IPS-18c (cell line): Measurements from ENCODE around the gene PRDM2.

Experiments used
- H3K4me3 ChIP-seq: 2 replicates; pipeline ENCODE4 v1.7.0; 2013; ENCODE audit warnings: low read depth, mild to moderate bottlenecking, low read length, moderate library complexity; ENCODE audit not compliant: insufficient read depth
- H3K9me3 ChIP-seq: one replicate; pipeline ENCODE4 v1.6.1; 2013; ENCODE audit warnings: mild to moderate bottlenecking, low read length, moderate library complexity; ENCODE audit not compliant: control insufficient read depth, insufficient read depth

PRDM2 gene

DNA sequence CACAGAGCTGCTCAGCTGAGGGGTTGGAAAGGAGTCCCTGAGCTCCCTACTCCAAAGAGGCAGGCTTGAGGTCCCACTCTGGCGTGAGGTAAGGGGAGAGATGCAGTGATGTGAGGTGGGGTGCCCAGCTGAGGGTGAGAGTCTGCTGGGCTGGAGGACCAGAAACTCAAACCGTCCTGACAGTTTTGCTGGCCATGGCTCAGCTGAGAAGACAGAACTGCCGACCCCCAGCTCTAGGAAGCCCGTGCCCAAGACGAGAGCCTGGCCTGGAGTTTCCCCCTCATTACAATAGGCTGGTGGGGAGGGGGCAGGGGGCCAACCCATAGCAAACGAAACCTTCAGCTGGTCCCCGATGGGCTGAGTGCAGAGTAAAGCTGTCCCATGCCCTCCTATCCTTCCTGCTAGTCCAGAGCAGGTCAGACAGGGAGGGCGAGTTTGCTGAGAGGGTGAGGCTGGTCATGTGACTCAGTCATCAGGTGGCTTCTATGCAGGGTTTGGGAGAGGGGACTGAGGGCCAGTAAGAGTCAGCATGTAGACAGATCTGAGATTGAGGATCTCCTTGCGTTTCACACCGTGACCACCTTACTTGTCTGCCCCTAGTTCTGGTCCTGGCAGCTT lies 129.3 kb downstream of the PRDM2 start:
- Histone ChIP-seq H3K4me3 (no peak overlapping the region), H3K9me3 (no peaks in the 10 kb centered on the region)

DNA sequence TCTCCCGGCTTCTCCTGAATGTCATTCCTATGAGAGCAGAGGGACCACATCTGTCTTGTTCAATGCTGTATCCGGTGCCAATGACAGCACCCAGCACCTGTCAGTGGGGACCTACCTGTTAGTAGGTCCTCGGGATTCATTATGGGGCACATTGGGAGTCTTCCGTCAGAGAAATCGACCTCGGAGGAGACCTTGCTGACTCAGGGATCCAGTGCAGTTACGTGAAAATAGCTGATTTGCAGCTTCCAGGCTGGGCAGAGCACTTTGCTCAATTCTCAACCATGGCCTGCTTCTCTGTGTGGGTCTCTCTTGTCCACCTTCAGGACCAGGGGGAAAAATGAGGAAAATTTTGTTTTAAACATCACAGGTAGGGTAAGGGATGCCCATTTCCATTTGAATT lies 130.2 kb downstream of the PRDM2 start:
- H3K9me3 ChIP-seq: no peaks in the 10 kb centered on the region
- H3K4me3 ChIP-seq: no peak overlapping the region

DNA sequence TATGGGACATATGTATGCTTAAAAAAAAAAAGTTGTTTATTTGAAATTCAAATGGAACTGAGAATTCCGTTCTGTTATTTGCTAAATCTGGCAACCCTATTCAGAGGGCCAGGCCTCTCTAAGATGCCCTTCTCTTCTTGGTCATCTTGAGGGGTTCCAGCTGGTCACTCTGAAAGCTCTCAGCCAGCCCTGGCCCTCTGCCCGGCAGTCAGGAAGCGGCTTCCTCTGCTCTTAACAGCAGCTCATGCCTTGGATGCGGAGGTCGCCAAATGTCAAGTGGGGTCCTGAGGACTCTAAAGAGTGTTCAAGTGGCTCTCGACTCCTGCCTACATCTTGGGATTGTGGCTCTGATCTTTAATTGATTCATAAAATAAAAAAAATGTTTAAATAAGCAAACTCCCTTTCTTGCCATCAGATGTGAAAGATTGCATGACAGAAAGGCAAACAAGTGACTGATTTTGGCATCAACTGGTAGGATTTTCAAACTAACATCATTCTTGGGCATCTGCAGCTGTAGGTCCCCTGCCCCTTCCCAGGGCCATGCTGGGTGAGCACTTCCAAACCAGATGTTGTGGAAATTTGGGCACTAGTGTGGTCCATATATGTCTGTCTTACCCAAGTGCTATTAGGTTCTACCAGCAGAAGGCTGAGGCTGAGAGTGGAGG lies 130.8 kb downstream of the PRDM2 start:
- Histone ChIP-seq H3K4me3 (no peak overlapping the region), H3K9me3 (no peaks in the 10 kb centered on the region)

DNA sequence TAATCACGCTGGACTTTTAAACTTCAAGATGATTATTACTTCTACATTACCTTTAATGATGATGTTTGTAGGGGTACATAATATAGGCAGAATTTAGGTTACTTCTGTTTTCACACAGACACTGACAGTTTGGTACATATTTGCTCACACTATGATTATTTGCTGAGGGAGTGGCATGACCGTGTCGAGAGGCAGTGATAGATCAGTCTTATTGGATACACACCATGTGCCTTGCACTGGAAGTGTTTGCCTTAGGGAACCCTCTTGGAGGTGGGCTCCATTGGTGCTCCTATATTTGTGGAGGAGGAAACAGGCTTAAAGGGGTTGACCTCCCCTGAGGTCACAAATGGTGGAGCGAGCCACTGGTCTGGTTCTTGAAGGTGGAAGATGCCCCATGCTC lies 132.1 kb downstream of the PRDM2 start:
- Histone ChIP-seq H3K9me3 (no peaks in the 10 kb centered on the region), H3K4me3 (no peak overlapping the region)

DNA sequence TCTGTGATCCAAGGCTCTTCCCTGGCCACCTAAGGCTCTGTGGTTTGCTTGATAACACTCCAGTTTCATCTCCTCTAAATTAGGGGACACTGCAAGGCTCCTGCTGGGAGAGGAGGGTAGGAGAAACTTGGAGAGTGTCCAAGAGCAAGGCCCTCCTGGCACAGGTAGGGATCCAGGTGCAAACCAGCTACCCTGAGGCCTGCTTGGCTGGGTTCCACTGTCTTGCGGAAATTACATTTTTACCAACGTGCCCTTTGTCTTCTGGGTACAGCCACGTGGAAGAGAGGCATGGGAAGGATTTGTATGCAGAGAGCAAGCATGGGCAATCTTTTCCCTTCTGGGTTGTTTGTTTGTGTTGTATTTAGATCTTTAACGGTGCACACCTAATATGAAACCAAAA lies 132.5 kb downstream of the PRDM2 start:
- no peak overlapping the region for H3K4me3 ChIP-seq
- no peaks in the 10 kb centered on the region for H3K9me3 ChIP-seq

DNA sequence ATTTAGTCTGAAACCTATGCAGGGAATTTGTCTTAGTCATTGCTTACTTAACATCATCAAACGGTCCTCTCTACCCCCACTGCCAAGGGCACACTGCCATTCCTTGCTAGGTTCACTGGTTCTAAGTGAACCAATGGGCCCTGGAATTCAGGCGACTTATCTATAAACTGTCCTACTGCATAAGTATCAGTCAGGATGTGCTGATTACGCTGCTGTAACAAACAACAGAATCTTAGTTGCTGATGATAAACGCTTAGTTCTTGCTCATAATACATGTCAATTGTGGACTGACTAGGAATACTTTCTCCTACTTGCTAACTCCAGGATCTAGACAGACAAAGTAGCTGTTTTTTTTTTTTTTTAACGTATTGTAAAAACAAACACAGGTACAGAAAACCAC lies 136.1 kb downstream of the PRDM2 start:
- H3K4me3 ChIP-seq: no peak overlapping the region
- no peaks in the 10 kb centered on the region for H3K9me3 ChIP-seq

DNA sequence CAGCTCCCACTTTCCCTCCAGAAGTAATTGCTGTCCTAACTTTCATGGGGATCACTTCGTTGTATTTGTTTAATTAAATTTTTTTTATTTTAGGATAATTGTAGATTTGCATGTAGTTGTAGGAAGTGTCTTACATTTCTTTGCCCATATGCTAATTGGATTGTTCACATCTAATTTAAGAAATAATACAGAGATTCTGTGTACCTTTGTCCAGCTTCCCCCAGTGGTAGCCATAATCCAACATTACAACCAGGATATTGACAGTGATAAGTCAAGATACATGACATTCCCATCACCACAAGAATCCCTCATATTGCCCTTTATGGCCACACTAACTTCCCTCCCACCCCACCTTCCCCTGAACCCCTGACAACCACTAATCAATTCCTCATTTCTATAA lies 136.6 kb downstream of the PRDM2 start:
- Histone ChIP-seq H3K9me3 (no peaks in the 10 kb centered on the region), H3K4me3 (no peak overlapping the region)

DNA sequence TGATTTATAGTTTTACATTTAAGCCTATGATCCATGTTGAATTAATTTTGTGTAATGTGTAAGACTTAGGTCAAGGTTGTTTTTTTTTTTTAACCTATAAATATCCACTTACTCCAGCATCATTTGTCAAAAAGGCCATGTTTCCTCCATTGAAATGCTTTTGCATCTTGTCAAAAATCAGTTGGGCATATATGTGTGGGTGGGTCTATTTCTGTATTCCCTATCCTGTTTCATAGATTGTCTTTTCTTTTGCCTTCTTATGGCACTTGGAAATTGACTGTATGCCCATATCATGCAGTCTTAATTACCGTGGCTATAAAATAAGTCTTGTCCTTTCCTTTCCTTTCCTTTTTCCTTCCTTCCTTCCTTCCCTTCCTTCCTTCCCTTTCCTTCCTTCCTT lies 138.2 kb downstream of the PRDM2 start:
- Histone ChIP-seq H3K4me3 (no peak overlapping the region), H3K9me3 (no peaks in the 10 kb centered on the region)

DNA sequence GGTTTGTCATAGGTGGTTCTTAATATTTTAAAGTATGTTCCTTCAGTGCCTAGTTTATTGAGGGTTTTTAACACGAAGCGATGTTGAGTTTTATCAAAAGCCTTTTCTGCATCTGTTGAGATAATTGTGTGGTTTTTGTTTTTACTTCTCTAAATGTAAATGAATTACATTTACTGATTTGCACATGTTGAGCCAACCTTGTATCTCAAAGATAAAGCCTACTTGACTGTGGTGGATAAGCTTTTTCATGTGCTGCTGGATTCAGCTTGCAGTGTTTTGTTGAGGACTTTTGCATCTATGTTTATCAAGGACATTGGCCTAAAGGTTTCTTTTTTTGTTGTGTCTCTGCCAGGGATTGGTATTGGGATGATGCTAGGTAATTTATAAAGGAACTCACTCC lies 142.5 kb downstream of the PRDM2 start:
- Histone ChIP-seq H3K9me3 (peaks cover 2% of the 10 kb centered on the region), H3K4me3 (no peak overlapping the region)

DNA sequence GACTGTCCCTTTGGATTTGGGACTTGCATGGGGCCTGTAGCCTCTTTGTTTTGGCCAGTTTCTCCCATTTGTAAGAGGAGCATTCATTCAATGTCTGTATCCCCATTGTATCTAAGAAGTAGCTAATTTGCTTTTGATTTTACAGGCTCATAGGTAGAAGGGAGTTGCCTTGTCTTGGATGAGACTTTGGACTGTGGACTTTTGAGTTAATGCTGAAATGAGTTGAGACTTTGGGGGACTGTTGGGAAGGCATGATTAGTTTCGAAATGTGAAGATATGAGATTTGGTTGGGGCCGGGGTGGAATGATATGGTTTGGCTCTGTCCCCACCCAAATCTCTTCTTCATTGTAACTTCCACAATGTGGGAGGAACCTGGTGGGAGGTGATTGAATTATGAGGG lies 151.7 kb downstream of the PRDM2 start:
- peaks cover 6% of the 10 kb centered on the region for H3K9me3 ChIP-seq

DNA sequence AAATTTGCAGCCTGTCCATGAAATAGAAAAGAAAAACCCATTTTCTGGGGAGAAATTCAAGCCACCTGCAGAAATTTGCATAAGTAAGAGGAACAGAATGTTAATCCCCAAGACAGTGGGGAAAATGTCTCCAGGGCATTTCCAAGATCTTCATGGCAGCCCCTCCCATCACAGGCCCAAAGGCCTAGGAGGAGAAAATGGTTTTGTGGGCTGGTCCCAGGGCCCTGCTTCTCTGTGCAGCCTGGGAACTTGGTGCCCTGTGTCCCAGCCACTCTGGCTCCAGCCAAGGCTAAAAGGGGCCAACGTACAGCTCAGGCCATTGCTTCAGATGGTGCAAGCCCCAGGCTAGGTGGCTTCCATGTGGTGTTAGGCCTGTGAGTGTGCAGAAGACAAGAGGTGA lies 155.6 kb downstream of the PRDM2 start:
- Histone ChIP-seq H3K9me3 (peaks cover 5% of the 10 kb centered on the region), H3K4me3 (peak overlapping the region; percentile 15; the same call in 1 of the 2 replicates)

More for the DNA sequence above, 151.7 kb downstream of the PRDM2 start:
- H3K4me3 ChIP-seq: no peak overlapping the region

DNA sequence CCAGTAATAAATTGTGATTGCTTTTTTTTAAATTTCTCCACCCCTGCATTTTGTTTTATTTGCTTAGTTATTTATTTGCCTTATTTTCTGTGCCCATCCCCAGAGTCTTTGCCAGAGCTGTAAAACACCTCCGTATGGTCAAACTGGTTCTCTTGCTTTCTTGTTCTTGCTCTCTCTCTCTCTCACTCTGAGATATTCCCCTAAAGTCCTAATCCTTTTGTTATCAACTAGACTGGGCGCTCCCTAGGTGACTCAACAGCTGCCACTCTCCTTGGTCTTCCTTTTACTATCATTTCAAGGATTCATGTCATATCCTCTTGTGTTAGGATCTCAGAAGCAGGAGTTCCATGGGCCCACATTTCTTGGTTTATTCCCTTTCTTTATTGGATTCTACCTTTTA lies 160.0 kb downstream of the PRDM2 start:
- peaks cover 4% of the 10 kb centered on the region for H3K9me3 ChIP-seq
- no peak overlapping the region for H3K4me3 ChIP-seq

DNA sequence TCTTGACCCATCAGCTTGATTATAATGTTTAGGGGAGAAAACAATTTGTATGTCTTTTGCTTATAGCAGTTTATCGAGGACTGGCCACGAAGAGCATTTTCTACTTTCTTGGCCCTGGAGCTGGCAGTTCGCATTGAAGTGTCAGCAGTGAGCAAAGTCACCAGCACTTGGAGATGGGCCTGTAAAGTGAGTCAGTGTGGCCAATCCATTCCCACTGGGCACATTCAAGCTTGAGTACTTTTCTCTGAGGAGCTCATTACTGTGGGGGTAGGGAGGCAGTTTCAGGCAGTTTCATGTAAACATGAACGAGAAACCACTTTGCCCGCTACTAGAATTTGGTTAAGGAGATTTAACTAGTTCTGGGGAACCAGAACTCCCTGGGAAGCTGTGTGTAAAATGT lies 164.8 kb downstream of the PRDM2 start:
- H3K4me3 ChIP-seq: no peak overlapping the region

DNA sequence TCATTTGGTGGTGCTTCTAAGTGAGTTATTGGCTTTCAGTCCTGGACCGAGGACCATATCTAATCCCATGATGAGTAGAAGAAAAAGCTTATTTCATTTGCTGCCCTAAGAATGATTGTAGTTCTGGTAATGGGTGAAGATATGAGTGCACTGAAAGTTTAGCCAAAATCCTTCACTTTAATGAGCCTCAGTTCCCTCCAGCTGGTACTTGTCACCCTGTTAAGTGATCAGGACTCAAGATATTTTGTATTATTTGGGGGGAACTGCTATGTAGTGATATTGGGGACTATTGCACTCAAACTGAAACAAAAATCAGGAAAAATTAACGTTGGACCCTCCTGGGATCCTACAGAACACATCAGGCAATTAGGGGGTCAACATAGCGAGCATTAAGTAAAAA lies 165.9 kb downstream of the PRDM2 start:
- H3K4me3 ChIP-seq: no peak overlapping the region
- no peaks in the 10 kb centered on the region for H3K9me3 ChIP-seq

More for the DNA sequence above, 164.8 kb downstream of the PRDM2 start:
- no peaks in the 10 kb centered on the region for H3K9me3 ChIP-seq

DNA sequence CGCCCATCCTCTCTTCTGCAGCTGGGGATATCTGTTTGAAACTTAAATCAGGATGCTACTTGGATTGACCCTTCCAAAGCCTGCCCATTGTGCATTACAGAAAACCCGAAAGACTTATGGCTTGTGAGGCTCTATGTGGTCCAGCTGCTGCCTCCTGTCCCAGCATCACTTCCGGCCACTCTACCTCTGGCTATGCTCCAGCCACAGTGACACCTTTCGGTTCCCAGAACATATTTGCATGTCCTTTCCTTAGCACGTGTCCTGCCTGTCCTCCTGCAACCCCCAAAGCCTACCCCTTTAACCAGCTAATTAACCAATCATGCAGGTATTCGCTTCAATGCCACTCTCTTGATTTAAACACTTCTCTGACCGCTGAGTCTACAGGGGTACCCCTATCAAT lies 167.6 kb downstream of the PRDM2 start:
- no peak overlapping the region for H3K4me3 ChIP-seq
- no peaks in the 10 kb centered on the region for H3K9me3 ChIP-seq

DNA sequence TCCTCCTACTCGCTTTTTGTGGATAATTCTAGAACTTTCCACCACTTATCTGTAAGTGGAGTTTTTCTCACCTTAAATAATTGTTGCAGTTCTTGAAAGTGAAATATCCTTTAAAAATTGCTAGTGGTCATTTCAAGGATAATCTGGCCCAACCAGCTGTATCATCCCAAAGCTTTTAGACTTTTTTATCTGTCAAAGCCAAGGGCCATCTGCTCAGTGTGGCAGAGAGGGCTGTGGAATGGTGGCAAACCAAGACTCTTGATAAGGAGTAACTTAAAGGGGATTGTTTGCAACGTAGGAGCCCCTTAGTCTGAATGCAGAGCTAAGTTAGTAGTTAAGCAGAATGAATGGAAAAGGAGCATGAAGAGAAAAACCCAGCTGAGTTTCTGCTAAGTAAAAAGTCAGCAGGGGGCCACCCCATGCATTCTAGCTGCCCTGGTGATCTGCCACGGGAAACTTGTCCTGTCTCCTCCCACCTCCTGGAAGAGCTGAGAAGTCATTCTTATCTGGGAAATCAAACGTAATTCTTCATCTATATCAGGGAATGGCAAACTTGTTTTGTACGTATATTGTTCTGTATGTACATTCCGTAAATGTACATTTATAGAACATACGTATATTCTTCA lies 169.3 kb downstream of the PRDM2 start:
- Histone ChIP-seq H3K4me3 (no peak overlapping the region), H3K9me3 (peaks cover 2% of the 10 kb centered on the region)

DNA sequence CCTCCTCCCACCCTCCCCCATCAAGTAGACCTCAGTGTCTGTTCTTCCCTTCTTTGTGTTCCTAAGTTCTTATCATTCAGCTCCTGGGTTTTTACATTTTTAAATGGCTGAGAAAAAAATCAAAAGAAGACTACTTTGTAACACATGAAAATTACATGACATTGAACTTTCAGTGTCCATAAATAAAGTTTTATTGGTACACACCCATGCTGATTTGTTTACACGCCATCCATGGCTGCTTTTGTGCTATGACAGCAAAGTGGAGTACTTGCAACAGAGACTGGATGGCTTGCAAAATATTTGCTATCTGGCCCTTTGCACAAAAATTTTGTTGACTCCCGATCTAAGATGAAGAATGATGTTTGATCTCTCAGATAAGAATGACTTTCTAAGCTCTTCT lies 171.4 kb downstream of the PRDM2 start:
- no peak overlapping the region for H3K4me3 ChIP-seq

DNA sequence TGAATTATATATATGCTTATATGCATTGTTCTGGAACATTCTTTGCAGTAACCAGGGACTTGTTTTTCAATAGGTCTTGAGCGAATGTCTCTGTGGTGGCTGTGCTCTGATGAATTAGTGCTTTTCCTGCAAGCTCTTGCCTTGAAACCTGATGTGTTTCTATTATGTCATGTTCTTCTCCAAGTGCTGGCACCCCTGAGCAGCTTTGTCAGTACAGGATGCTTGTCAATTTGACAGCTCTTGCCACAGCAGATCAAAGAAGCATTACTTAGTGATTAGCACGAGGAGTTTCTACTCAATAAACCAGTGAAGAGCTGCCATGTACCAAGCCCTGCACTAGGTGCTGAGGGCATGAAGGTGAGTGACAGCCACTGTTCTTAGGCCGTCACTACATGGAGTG lies 171.9 kb downstream of the PRDM2 start:
- H3K9me3 ChIP-seq: peaks cover 2% of the 10 kb centered on the region
- H3K4me3 ChIP-seq: no peak overlapping the region

More for the DNA sequence above, 171.4 kb downstream of the PRDM2 start:
- H3K9me3 ChIP-seq: peaks cover 2% of the 10 kb centered on the region
